Activated B cell treated with CpG ODN at 0.5 μM for 24 hours (primary cell): ENCODE data around the gene RIMKLA. TPM values are rescaled to one million over a fixed set of nuclear protein-coding genes. Genes with fewer than 3 reads are reported as not detected.

Source experiments
- ATAC-seq: fragments of 200-7000 bp; cut with Tn5 transposase; one replicate; pipeline ENCODE4 v1.10.0; 2021; ENCODE audit warnings: low read depth, mild to moderate bottlenecking, moderate library complexity
- CTCF ChIA-PET: fragments of 350-600 bp; sonication (Branson Sonifier 250); formaldehyde crosslinking; loops from one replicate; lab custom pipeline; 2021; ENCODE audit warnings: antibody characterized with exemption; lab: Charles Lee
- POLR2A ChIA-PET: fragments of 350-600 bp; sonication (Branson Sonifier 250); formaldehyde crosslinking; loops from one replicate; lab custom pipeline; 2021; ENCODE audit warnings: antibody characterized with exemption; lab: Charles Lee
- DNase-seq: peaks from one replicate; pipeline ENCODE4 v3.0.0; 2022
- H3K27ac Mint-ChIP-seq: one replicate; pipeline ENCODE4 v1.8.0; 2020; ENCODE audit warnings: mixed read lengths
- H3K27me3 Mint-ChIP-seq: one replicate; pipeline ENCODE4 v1.8.0; 2021; ENCODE audit warnings: mixed read lengths
- H3K36me3 Mint-ChIP-seq: one replicate; pipeline ENCODE4 v1.8.0; 2021; ENCODE audit warnings: low read depth, mixed read lengths
- H3K4me1 Mint-ChIP-seq: one replicate; pipeline ENCODE4 v1.8.0; 2021; ENCODE audit warnings: mixed read lengths
- H3K4me3 Mint-ChIP-seq: one replicate; pipeline ENCODE4 v1.8.0; 2020; ENCODE audit warnings: mild to moderate bottlenecking, mixed read lengths
- H3K9me3 Mint-ChIP-seq: one replicate; pipeline ENCODE4 v1.8.0; 2020; ENCODE audit warnings: mixed read lengths
- CTCF ChIP-seq: fragments of 200-600 bp; IDR thresholded peaks from one replicate; pipeline ENCODE4 v1.8.0; 2022; ENCODE audit warnings: antibody characterized with exemption, mild to moderate bottlenecking
- intact Hi-C: fragments of 100-400 bp; cut with micrococcal nuclease; formaldehyde crosslinking; loops from one replicate; pipeline ENCODE4 v1.15.1; 2024
- total RNA-seq: library from RNA; stranded (reverse); gene quantifications from 2 replicates; pipeline ENCODE4 v1.2.3, GENCODE V29; 2022

RIMKLA gene
- total RNA-seq, 1 donor from 2014 or later = 0.02 TPM

- ATAC-seq (no peak), DNase-seq (no peak)
- Mint-ChIP-seq H3K36me3 (no peaks in the 10 kb centered on the region), H3K9me3 (no peaks in the 10 kb centered on the region), H3K27me3 (peaks cover 7% of the 10 kb centered on the region), H3K27ac (no peak overlapping the region), H3K4me1 (no peaks in the 10 kb centered on the region), H3K4me3 (no peak overlapping the region)
- POLR2A ChIA-PET = no interaction called here
- TF ChIP-seq CTCF = no peak
- CTCF ChIA-PET = interaction anchor here (0.7 kb wide), 1 partner anchor 25 kb away, joined by 3 read pairs; no protein-coding TSS in a partner anchor
- intact Hi-C loops = no loop called here
Observed at GRCh38 chr1:42343049-42343448, 37.5 kb upstream of the RIMKLA start.

GRCh38 chr1:42348498-42348897, 32.1 kb upstream of the RIMKLA start:
- TF ChIP-seq CTCF = no peak
- Mint-ChIP-seq H3K36me3 (no peaks in the 10 kb centered on the region), H3K27me3 (peaks cover 22% of the 10 kb centered on the region), H3K9me3 (no peaks in the 10 kb centered on the region), H3K4me3 (no peak overlapping the region), H3K4me1 (no peaks in the 10 kb centered on the region), H3K27ac (no peak overlapping the region)
- intact Hi-C loops = no loop called here
- DNase-seq (no peak), ATAC-seq (no peak)
- ChIA-PET CTCF (no interaction called here), POLR2A (no interaction called here)

- DNase-seq (no peak), ATAC-seq (no peak)
- POLR2A ChIA-PET = no interaction called here
- CTCF ChIA-PET = no interaction called here
- intact Hi-C loops = no loop called here
- no peak overlapping the region for H3K4me3 Mint-ChIP-seq
- H3K27ac Mint-ChIP-seq = no peak overlapping the region
- H3K9me3 Mint-ChIP-seq = no peaks in the 10 kb centered on the region
- peaks cover 22% of the 10 kb centered on the region for H3K27me3 Mint-ChIP-seq
- no peaks in the 10 kb centered on the region for H3K36me3 Mint-ChIP-seq
- no peak for TF ChIP-seq CTCF
- no peaks in the 10 kb centered on the region for H3K4me1 Mint-ChIP-seq
Observed at GRCh38 chr1:42350086-42350485, 30.5 kb upstream of the RIMKLA start.

GRCh38 chr1:42358791-42359190, 21.8 kb upstream of the RIMKLA start:
- CTCF ChIA-PET = no interaction called here
- Mint-ChIP-seq H3K9me3 (no peaks in the 10 kb centered on the region), H3K36me3 (no peaks in the 10 kb centered on the region), H3K4me3 (no peak overlapping the region), H3K4me1 (peaks cover 6% of the 10 kb centered on the region), H3K27me3 (peaks cover 12% of the 10 kb centered on the region), H3K27ac (no peak overlapping the region)
- DNase-seq = no peak
- ATAC-seq = no peak
- intact Hi-C loops = no loop called here
- no peak for TF ChIP-seq CTCF
- POLR2A ChIA-PET = no interaction called here

GRCh38 chr1:42359466-42359865, 21.1 kb upstream of the RIMKLA start:
- Mint-ChIP-seq H3K4me3 (no peak overlapping the region), H3K36me3 (no peaks in the 10 kb centered on the region), H3K27ac (no peak overlapping the region), H3K27me3 (peaks cover 12% of the 10 kb centered on the region), H3K4me1 (peaks cover 6% of the 10 kb centered on the region), H3K9me3 (no peaks in the 10 kb centered on the region)
- intact Hi-C loops = no loop called here
- no peak for ATAC-seq
- ChIA-PET CTCF (no interaction called here), POLR2A (no interaction called here)
- TF ChIP-seq CTCF = no peak
- no peak for DNase-seq
